Gastrocnemius medialis (tissue), 4 donors: Measurements from ENCODE around the gene CYP51A1.

Experiments used
- CTCF ChIP-seq, 5 experiments: fragments of 450-650 bp in 3 of 5; fragments of 200-600 bp in 2 of 5; sonication (generic) in 2 of 5; IDR thresholded peaks in 4 of 5; conservative IDR thresholded peaks in 1 of 5; 1 replicate in 4 of 5; 2 replicates in 1 of 5; pipeline ENCODE4 v1.5.1; 2016 to 2019; ENCODE audit warnings: antibody characterized with exemption in 5 of 5, mild to moderate bottlenecking in 3 of 5, moderate library complexity in 3 of 5
- POLR2A ChIP-seq, 2 donors: fragments of 450-650 bp; IDR thresholded peaks; one replicate each; pipeline ENCODE4 v1.6.1; 2017; ENCODE audit warnings: antibody characterized with exemption in 2 of 2, mild to moderate bottlenecking in 2 of 2, moderate library complexity in 2 of 2

GRCh38 chr7:92177362-92177761 lies 43.1 kb upstream of the CYP51A1 start:
- TF ChIP-seq CTCF (IDR thresholded peaks at IDR 0.05 in 4 of 5, conservative IDR thresholded peaks at IDR 0.05 in 1 of 5) (no peak), POLR2A (IDR thresholded peaks at IDR 0.05) (no peak)
